A673 (cell line): ENCODE results near the gene BMPR1A.

Experiments used
- CTCF ChIP-seq: fragments of 300-800, 200-600 bp; sonication (generic); conservative IDR thresholded peaks from 2 replicates; pipeline ENCODE4 v1.5.1; 2017; ENCODE audit warnings: low read depth, mild to moderate bottlenecking, antibody characterized with exemption, low read length, moderate library complexity, mixed read lengths
- EZH2 ChIP-seq: fragments of 200-600 bp; sonication (generic); IDR thresholded peaks from 2 replicates; pipeline ENCODE4 v1.6.1; 2017; ENCODE audit warnings: borderline replicate concordance, low read depth, mild to moderate bottlenecking, mixed read lengths, antibody characterized with exemption, low read length; ENCODE audit not compliant: poor library complexity, severe bottlenecking

GRCh38 chr10:86941426-86941825 lies 185.0 kb downstream of the BMPR1A start:
- TF ChIP-seq CTCF (no peak), EZH2 (no peak)
